HCT116 (cell line): Measurements from ENCODE around the gene DNAH10.

ENCODE experiments used
- EZH2 ChIP-seq: fragments of 200-600 bp; sonication (generic); IDR thresholded peaks from 2 replicates; pipeline ENCODE4 v1.6.1; 2017; ENCODE audit warnings: antibody characterized with exemption, mixed run types
- EZH2phosphoT487 ChIP-seq: fragments of 200-600 bp; IDR thresholded peaks from 2 replicates; pipeline ENCODE4 v1.6.1; 2018; ENCODE audit warnings: antibody characterized with exemption, borderline replicate concordance
- POLR2A ChIP-seq: IDR thresholded peaks from 2 replicates; pipeline ENCODE4 v1.7.0; 2011; ENCODE audit warnings: borderline replicate concordance; ENCODE audit not compliant: insufficient read depth, insufficient read length; ENCODE audit errors: extremely low read depth
- YY1 ChIP-seq: IDR thresholded peaks from 2 replicates; pipeline ENCODE4 v1.6.1; 2011; ENCODE audit warnings: low read length, low read depth, moderate library complexity, mild to moderate bottlenecking; ENCODE audit not compliant: insufficient replicate concordance; ENCODE audit errors: extremely low read depth
- TF ChIP-seq, protein P1 (sequence below), 3 experiments: fragments of 200-600 bp in 1 of 3; sonication (generic) in 1 of 3; IDR thresholded peaks in 2 of 3; conservative IDR thresholded peaks in 1 of 3; 2 replicates each; pipeline ENCODE4 v1.5.1; 2012 to 2017; ENCODE audit warnings: low read depth in 2 of 3, low read length in 2 of 3, antibody characterized with exemption in 1 of 3, borderline replicate concordance in 1 of 3, control low read depth in 1 of 3, mild to moderate bottlenecking in 1 of 3, mixed read lengths in 1 of 3, mixed run types in 1 of 3, moderate library complexity in 1 of 3; ENCODE audit not compliant: insufficient read depth in 1 of 3
- TF ChIP-seq, protein P2 (sequence below): IDR thresholded peaks from 2 replicates; pipeline ENCODE4 v1.6.1; 2012
- TF ChIP-seq, protein P3 (sequence below): IDR thresholded peaks from 2 replicates; pipeline ENCODE4 v1.6.1; 2012; ENCODE audit warnings: low read depth

DNA sequence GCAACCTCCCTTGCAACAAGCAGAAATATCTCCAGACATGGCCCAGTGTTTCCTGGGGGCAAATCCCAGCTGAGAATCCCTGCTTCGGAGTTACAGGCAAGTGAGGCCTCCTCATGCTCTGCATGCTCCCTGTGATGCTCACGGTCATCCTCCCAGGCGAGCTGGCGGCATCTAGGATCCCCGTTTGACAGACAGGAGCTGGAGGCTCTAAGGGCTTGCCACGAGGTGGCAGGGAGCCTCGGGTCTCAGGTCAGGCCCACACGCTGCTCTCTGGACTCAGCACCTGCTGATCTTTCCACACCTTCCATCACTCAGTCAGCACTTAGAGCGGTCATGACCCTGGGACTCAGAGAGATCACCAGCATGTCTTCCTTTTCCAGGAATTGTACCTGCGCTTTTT, 130.8 kb downstream of the DNAH10 start:
- TF ChIP-seq, protein P1, sequence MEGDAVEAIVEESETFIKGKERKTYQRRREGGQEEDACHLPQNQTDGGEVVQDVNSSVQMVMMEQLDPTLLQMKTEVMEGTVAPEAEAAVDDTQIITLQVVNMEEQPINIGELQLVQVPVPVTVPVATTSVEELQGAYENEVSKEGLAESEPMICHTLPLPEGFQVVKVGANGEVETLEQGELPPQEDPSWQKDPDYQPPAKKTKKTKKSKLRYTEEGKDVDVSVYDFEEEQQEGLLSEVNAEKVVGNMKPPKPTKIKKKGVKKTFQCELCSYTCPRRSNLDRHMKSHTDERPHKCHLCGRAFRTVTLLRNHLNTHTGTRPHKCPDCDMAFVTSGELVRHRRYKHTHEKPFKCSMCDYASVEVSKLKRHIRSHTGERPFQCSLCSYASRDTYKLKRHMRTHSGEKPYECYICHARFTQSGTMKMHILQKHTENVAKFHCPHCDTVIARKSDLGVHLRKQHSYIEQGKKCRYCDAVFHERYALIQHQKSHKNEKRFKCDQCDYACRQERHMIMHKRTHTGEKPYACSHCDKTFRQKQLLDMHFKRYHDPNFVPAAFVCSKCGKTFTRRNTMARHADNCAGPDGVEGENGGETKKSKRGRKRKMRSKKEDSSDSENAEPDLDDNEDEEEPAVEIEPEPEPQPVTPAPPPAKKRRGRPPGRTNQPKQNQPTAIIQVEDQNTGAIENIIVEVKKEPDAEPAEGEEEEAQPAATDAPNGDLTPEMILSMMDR (IDR thresholded peaks at IDR 0.05 in 2 of 3, conservative IDR thresholded peaks at IDR 0.05 in 1 of 3; ENCODE audit: borderline replicate concordance in 1 of 3, insufficient read depth in 1 of 3, low read depth in 2 of 3, low read length in 2 of 3) = no peak
- TF ChIP-seq POLR2A (no peak), EZH2 (no peak), YY1 (no peak), EZH2phosphoT487 (no peak)
- TF ChIP-seq, protein P2, sequence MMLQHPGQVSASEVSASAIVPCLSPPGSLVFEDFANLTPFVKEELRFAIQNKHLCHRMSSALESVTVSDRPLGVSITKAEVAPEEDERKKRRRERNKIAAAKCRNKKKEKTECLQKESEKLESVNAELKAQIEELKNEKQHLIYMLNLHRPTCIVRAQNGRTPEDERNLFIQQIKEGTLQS = no peak
- TF ChIP-seq, protein P3, sequence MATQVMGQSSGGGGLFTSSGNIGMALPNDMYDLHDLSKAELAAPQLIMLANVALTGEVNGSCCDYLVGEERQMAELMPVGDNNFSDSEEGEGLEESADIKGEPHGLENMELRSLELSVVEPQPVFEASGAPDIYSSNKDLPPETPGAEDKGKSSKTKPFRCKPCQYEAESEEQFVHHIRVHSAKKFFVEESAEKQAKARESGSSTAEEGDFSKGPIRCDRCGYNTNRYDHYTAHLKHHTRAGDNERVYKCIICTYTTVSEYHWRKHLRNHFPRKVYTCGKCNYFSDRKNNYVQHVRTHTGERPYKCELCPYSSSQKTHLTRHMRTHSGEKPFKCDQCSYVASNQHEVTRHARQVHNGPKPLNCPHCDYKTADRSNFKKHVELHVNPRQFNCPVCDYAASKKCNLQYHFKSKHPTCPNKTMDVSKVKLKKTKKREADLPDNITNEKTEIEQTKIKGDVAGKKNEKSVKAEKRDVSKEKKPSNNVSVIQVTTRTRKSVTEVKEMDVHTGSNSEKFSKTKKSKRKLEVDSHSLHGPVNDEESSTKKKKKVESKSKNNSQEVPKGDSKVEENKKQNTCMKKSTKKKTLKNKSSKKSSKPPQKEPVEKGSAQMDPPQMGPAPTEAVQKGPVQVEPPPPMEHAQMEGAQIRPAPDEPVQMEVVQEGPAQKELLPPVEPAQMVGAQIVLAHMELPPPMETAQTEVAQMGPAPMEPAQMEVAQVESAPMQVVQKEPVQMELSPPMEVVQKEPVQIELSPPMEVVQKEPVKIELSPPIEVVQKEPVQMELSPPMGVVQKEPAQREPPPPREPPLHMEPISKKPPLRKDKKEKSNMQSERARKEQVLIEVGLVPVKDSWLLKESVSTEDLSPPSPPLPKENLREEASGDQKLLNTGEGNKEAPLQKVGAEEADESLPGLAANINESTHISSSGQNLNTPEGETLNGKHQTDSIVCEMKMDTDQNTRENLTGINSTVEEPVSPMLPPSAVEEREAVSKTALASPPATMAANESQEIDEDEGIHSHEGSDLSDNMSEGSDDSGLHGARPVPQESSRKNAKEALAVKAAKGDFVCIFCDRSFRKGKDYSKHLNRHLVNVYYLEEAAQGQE = no peak
